HG03378 (cell line): ENCODE measurements around the gene KATNB1.

ENCODE experiments used
- ATAC-seq: cut with Tn5 transposase; IDR thresholded peaks from one replicate; pipeline ENCODE4 v1.9.1; 2021; ENCODE audit warnings: mild to moderate bottlenecking, moderate library complexity; ENCODE audit not compliant: unreplicated experiment

Gene KATNB1

DNA sequence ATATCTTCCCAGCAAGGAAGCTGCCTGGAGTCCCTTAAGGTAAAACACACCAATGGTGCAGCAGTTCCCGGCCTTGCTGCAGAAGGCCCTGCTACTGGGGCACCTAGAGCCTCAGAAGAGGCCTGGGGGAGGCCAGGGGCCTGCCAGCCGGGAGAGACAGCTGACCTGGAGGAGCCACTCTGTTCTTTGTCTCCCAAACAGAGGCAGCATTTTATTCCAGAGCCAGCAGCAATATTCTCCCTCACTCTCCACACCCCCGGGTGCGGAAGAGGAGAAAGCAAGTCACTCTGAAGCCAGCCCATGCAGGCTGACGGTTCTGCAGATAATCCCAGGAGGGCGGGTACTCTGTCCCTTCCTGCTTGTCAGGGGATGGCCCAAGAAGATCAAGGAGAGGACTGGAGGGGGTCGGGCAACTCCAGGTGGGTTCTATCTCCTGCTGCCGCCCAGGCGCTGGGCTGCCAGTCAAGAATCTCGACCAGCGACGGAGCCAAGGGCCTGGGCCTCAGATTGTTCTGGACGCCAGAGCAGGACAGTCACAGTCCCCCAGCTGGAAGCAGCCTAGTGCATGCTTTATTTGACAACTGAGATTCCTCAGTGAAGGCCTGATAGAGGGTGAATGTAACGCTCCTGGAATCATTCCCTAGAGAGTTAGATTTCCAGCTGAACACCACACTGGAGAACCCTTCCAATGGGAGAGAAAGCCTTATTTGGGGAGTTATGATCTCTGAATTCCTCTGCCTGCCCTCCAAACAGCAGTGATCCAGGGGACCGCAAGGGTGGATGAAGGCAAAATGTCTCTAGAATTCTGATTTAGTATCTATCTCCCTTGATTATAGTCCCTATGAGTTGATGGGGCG is 67.8 kb downstream of the KATNB1 start:
- ATAC-seq: no peak

DNA sequence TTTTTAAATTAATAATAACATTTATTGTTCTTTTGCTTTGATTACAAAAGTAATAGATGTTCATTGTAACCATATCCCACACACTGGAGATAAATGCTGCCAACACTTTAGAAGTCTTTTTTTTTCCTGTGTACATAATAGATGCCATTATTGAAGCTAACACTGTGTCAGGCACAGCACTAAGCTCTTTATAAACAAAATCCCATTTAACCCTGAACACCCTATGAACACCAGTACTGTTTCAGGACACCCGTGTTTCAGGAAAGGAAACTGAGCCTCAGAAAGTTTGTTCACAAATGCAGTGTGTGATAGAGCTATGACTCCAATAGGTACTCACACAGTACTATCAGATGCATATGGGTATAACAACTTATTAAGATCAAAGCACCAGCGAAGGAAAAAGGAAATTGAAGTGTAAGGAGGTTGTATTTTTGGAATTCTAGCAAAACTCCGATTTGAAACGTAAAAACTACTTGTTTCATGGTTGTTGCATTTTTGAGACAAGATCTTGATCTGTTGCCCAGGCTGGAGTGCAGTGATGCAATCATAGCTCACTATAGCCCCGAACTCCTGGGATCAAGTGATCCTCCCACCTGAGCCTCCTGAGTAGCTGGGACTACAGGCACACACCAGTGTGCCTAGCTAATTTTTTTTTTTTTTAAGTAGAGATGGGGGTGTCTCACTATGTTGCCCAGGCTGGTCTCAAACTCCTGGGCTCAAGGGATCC is 68.7 kb downstream of the KATNB1 start:
- no peak for ATAC-seq

DNA sequence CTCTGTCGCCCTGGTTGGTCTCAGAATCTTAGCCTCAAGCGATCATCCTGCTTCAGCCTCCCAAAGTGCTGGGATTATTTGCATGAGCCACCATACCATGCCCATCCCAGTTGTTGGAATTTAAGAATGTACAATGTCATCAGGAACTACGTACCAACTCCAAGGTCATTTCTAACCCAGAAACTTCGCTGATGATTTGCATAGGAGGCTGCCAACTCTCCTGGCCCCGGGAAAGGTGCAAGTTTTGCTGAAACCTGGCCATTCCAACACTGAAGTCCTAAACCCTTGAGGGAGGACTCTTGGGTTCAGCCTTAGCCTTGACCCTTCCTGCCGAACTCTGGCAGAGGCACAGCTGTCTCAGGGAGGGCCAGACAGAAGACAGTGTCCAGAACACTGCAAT is 69.6 kb downstream of the KATNB1 start:
- no peak for ATAC-seq
